Progenitor cell of endocrine pancreas (in vitro differentiated cells): ENCODE results near the gene CFDP1. TPM values are rescaled to one million over a fixed set of nuclear protein-coding genes. Genes with fewer than 3 reads are reported as not detected.
A peak's percentile ranks its signal among the peaks of the same experiment; 100 is the strongest.

Experiments used
- DNase-seq: peaks from one replicate; pipeline ENCODE4 v3.0.0; 2021; ENCODE audit warnings: low spot score; ENCODE audit not compliant: unreplicated experiment
- H3K27ac Mint-ChIP-seq: 2 replicates; pipeline ENCODE4 v1.8.0; 2021; ENCODE audit warnings: mild to moderate bottlenecking, moderate library complexity, mixed read lengths
- H3K27me3 Mint-ChIP-seq: 2 replicates; pipeline ENCODE4 v1.8.0; 2021; ENCODE audit warnings: mixed read lengths
- H3K36me3 Mint-ChIP-seq: 2 replicates; pipeline ENCODE4 v1.8.0; 2022; ENCODE audit warnings: mixed read lengths; ENCODE audit not compliant: insufficient read depth
- H3K4me1 Mint-ChIP-seq: 2 replicates; pipeline ENCODE4 v1.8.0; 2021; ENCODE audit warnings: low read depth, mixed read lengths
- H3K4me3 Mint-ChIP-seq: 2 replicates; pipeline ENCODE4 v1.8.0; 2021; ENCODE audit warnings: low read depth, mild to moderate bottlenecking, moderate library complexity, mixed read lengths
- H3K9me3 Mint-ChIP-seq: 2 replicates; pipeline ENCODE4 v1.8.0; 2021; ENCODE audit warnings: low read depth, mixed read lengths
- CTCF ChIP-seq: fragments of 200-600 bp; sonication (generic); IDR thresholded peaks from one replicate; pipeline ENCODE4 v1.5.0; 2021; ENCODE audit warnings: antibody characterized with exemption, mild to moderate bottlenecking; ENCODE audit not compliant: unreplicated experiment
- total RNA-seq: library from RNA; stranded (reverse); gene quantifications from 2 replicates; pipeline ENCODE4 v1.2.1, GENCODE V29; 2021

Gene CFDP1
- total RNA-seq, 1 donor from 2014 or later: 94.6 TPM

GRCh38 chr16:75310541-75310940 lies 122.8 kb downstream of the CFDP1 start:
- no peak for TF ChIP-seq CTCF
- Mint-ChIP-seq H3K9me3 (no peaks in the 10 kb centered on the region), H3K4me1 (peaks cover 30% of the 10 kb centered on the region)

GRCh38 chr16:75309899-75310430 lies 123.3 kb downstream of the CFDP1 start:
- no peak overlapping the region for H3K27ac Mint-ChIP-seq
- H3K9me3 Mint-ChIP-seq: no peaks in the 10 kb centered on the region
- no peak for DNase-seq
- TF ChIP-seq CTCF: no peak
- peaks cover 13% of the 10 kb centered on the region for H3K36me3 Mint-ChIP-seq
- no peak overlapping the region for H3K4me3 Mint-ChIP-seq
- no peaks in the 10 kb centered on the region for H3K27me3 Mint-ChIP-seq
- H3K4me1 Mint-ChIP-seq: peaks cover 30% of the 10 kb centered on the region

More at GRCh38 chr16:75310541-75310940, 122.8 kb downstream of the CFDP1 start:
- Mint-ChIP-seq H3K36me3 (peaks cover 12% of the 10 kb centered on the region), H3K27me3 (no peaks in the 10 kb centered on the region), H3K4me3 (no peak overlapping the region), H3K27ac (no peak overlapping the region)
- no peak for DNase-seq

- Mint-ChIP-seq H3K27me3 (no peaks in the 10 kb centered on the region), H3K4me3 (no peak overlapping the region), H3K4me1 (peaks cover 30% of the 10 kb centered on the region), H3K27ac (no peak overlapping the region), H3K36me3 (peaks cover 15% of the 10 kb centered on the region), H3K9me3 (no peaks in the 10 kb centered on the region)
- DNase-seq: no peak
- TF ChIP-seq CTCF: no peak
Measured at GRCh38 chr16:75309156-75309555, 124.1 kb downstream of the CFDP1 start.

- Mint-ChIP-seq H3K27me3 (no peaks in the 10 kb centered on the region), H3K36me3 (peaks cover 14% of the 10 kb centered on the region), H3K4me3 (no peak overlapping the region), H3K27ac (peak overlapping the region; percentile 53), H3K4me1 (peaks cover 30% of the 10 kb centered on the region), H3K9me3 (no peaks in the 10 kb centered on the region)
- no peak for DNase-seq
- no peak for TF ChIP-seq CTCF
Measured at GRCh38 chr16:75308011-75308410, 125.3 kb downstream of the CFDP1 start.

GRCh38 chr16:75307506-75307905 lies 125.8 kb downstream of the CFDP1 start:
- H3K4me3 Mint-ChIP-seq: no peak overlapping the region
- no peaks in the 10 kb centered on the region for H3K9me3 Mint-ChIP-seq
- no peaks in the 10 kb centered on the region for H3K27me3 Mint-ChIP-seq
- DNase-seq: no peak
- H3K4me1 Mint-ChIP-seq: peaks cover 30% of the 10 kb centered on the region
- H3K36me3 Mint-ChIP-seq: peaks cover 13% of the 10 kb centered on the region
- H3K27ac Mint-ChIP-seq: no peak overlapping the region
- no peak for TF ChIP-seq CTCF
